DND-41 (cell line): ENCODE results near the gene IRF5.

Experiments
- EZH2 ChIP-seq: IDR thresholded peaks from 3 replicates; pipeline ENCODE4 v1.6.1; 2012; ENCODE audit warnings: borderline replicate concordance, low read depth, mild to moderate bottlenecking, moderate library complexity, low read length, inconsistent platforms; ENCODE audit not compliant: severe bottlenecking
- TF ChIP-seq, protein P1 (sequence below): IDR thresholded peaks from 2 replicates; pipeline ENCODE4 v1.5.1; 2012; ENCODE audit warnings: borderline replicate concordance, low read length, moderate library complexity, mild to moderate bottlenecking; ENCODE audit not compliant: poor library complexity, severe bottlenecking; ENCODE audit errors: extremely low read depth

DNA sequence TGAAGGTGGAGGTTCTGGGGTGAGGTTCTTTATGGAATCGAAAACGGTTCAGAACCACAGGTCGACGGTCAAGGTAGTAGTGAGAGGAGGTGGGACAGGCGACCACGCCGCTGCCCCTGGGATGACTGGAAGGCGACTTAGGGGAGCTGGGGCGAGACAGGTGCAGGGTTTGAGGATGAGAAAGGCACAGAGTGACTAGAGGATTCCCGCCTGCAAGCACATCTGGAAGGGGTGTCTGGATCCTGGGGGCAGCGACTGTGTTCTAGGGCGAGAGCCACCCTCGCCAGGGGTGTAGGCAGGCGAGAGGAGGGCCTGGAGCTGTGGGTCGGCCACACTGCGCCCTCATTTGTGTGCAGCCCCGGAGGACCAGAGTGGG is 468 bp upstream of the IRF5 start:
- TF ChIP-seq, protein P1, sequence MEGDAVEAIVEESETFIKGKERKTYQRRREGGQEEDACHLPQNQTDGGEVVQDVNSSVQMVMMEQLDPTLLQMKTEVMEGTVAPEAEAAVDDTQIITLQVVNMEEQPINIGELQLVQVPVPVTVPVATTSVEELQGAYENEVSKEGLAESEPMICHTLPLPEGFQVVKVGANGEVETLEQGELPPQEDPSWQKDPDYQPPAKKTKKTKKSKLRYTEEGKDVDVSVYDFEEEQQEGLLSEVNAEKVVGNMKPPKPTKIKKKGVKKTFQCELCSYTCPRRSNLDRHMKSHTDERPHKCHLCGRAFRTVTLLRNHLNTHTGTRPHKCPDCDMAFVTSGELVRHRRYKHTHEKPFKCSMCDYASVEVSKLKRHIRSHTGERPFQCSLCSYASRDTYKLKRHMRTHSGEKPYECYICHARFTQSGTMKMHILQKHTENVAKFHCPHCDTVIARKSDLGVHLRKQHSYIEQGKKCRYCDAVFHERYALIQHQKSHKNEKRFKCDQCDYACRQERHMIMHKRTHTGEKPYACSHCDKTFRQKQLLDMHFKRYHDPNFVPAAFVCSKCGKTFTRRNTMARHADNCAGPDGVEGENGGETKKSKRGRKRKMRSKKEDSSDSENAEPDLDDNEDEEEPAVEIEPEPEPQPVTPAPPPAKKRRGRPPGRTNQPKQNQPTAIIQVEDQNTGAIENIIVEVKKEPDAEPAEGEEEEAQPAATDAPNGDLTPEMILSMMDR: no peak
- TF ChIP-seq EZH2: no peak
